Stimulated activated naive CD8-positive, alpha-beta T cell treated with anti-CD3 and anti-CD28 coated beads, Interleukin-15, Interleukin-2, amounts not matched to agents 100 ng/mL and 50 ng/mL, for 24 hours (primary cell): ENCODE measurements around the gene EYA3.
"Not testable (repeated sequence)": the region's sequence is repeated elsewhere in the genome, so short reads cannot be mapped to it uniquely, and the experiment has no call there.

Source experiments
- H3K27ac Mint-ChIP-seq: one replicate; pipeline ENCODE4 v1.8.0; 2021; ENCODE audit warnings: mild to moderate bottlenecking, mixed read lengths
- H3K27me3 Mint-ChIP-seq: one replicate; pipeline ENCODE4 v1.8.0; 2021; ENCODE audit warnings: mixed read lengths
- H3K36me3 Mint-ChIP-seq: one replicate; pipeline ENCODE4 v1.8.0; 2021; ENCODE audit warnings: low read depth, mixed read lengths
- H3K4me1 Mint-ChIP-seq: one replicate; pipeline ENCODE4 v1.8.0; 2021; ENCODE audit warnings: low read depth, mixed read lengths
- H3K4me3 Mint-ChIP-seq: one replicate; pipeline ENCODE4 v1.8.0; 2021; ENCODE audit warnings: mild to moderate bottlenecking, mixed read lengths
- H3K9me3 Mint-ChIP-seq: one replicate; pipeline ENCODE4 v1.8.0; 2021; ENCODE audit warnings: mixed read lengths

Gene EYA3

DNA sequence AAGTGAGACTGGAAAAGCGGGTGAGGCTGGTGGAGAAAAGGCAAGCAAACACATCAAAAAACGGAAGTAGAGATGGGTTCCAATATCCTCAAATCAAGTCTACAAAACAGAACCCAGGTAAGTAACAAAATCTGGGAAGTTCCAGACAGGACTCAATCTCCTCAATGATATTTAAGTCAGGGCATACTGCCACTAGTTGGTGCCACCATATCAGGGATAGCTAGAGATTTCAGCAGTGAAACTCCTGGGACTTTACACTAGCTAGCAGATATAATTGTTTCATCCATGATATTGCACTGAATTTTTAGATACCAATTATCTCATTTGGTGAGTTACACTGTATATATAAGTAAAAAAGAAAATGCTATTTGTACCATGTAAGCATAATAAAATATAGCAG lies 52.0 kb downstream of the EYA3 start:
- H3K4me3 Mint-ChIP-seq = no peak overlapping the region
- peaks cover 26% of the 10 kb centered on the region for H3K36me3 Mint-ChIP-seq
- H3K27ac Mint-ChIP-seq = no peak overlapping the region

GRCh38 chr1:28035420-28035819 lies 53.0 kb downstream of the EYA3 start:
- no peaks in the 10 kb centered on the region for H3K9me3 Mint-ChIP-seq
- no peak overlapping the region for H3K4me3 Mint-ChIP-seq
- H3K27ac Mint-ChIP-seq = no peak overlapping the region
- no peaks in the 10 kb centered on the region for H3K27me3 Mint-ChIP-seq
- no peaks in the 10 kb centered on the region for H3K4me1 Mint-ChIP-seq
- H3K36me3 Mint-ChIP-seq = peaks cover 20% of the 10 kb centered on the region

More for the DNA sequence above, 52.0 kb downstream of the EYA3 start:
- Mint-ChIP-seq H3K9me3 (no peaks in the 10 kb centered on the region), H3K27me3 (no peaks in the 10 kb centered on the region), H3K4me1 (no peaks in the 10 kb centered on the region)

- Mint-ChIP-seq H3K27me3 (no peaks in the 10 kb centered on the region), H3K9me3 (no peaks in the 10 kb centered on the region), H3K36me3 (peaks cover 12% of the 10 kb centered on the region), H3K4me3 (no peak overlapping the region), H3K4me1 (no peaks in the 10 kb centered on the region), H3K27ac (no peak overlapping the region)
These were observed 56.1 kb downstream of the EYA3 start for GRCh38 chr1:28032281-28032680.

- Mint-ChIP-seq H3K36me3 (peaks cover 7% of the 10 kb centered on the region), H3K27ac (no peak overlapping the region), H3K27me3 (no peaks in the 10 kb centered on the region), H3K4me1 (no peaks in the 10 kb centered on the region), H3K9me3 (no peaks in the 10 kb centered on the region), H3K4me3 (no peak overlapping the region)
These were observed 57.2 kb downstream of the EYA3 start for GRCh38 chr1:28031173-28031572.

- H3K27ac Mint-ChIP-seq = no peak overlapping the region
- no peaks in the 10 kb centered on the region for H3K4me1 Mint-ChIP-seq
- H3K9me3 Mint-ChIP-seq = no peaks in the 10 kb centered on the region
- no peaks in the 10 kb centered on the region for H3K27me3 Mint-ChIP-seq
- H3K36me3 Mint-ChIP-seq = peaks cover 4% of the 10 kb centered on the region
- no peak overlapping the region for H3K4me3 Mint-ChIP-seq
These were observed 59.3 kb downstream of the EYA3 start for GRCh38 chr1:28028873-28029654.

DNA sequence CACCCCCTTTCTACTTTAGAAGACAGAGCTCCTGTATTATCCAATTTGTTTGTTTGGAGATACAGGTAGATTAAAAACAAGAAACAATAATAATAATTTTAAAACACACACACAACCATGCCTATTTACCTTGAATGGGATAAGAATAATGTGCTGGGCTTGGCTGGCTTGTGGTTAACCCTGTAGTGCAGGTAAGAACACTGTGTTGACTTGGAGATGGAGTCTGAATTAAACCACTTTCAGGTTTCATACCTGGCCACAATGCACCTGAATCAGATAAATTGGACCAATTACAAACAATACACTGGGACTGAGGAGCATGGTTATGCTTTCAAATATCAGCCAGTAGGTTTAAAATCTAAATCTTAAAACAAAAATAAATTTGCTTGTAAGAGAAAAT lies 60.8 kb downstream of the EYA3 start:
- Mint-ChIP-seq H3K4me3 (no peak overlapping the region), H3K36me3 (peaks cover 12% of the 10 kb centered on the region), H3K27me3 (no peaks in the 10 kb centered on the region), H3K9me3 (no peaks in the 10 kb centered on the region), H3K4me1 (no peaks in the 10 kb centered on the region), H3K27ac (no peak overlapping the region)

DNA sequence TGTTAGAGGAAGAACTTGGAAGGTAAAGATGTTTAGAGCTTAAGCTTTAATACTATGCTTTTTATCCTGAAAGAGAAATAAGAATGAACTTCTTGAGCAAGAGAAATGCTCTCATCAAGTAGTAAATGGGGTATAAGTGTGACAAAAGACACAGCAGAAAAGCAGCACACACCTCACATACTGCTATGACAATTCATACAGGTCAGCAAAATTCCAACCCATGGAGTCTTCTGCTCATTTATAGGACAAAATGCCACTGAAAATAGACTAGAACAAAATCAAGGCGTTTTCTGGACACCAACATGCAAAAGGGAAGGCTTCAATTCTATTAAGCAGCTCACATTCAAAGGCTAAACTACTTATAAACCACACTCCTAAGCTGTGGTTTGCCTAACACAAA lies 61.2 kb downstream of the EYA3 start:
- Mint-ChIP-seq H3K4me1 (no peaks in the 10 kb centered on the region), H3K27ac (no peak overlapping the region), H3K27me3 (no peaks in the 10 kb centered on the region), H3K36me3 (peaks cover 12% of the 10 kb centered on the region), H3K4me3 (no peak overlapping the region), H3K9me3 (no peaks in the 10 kb centered on the region)

DNA sequence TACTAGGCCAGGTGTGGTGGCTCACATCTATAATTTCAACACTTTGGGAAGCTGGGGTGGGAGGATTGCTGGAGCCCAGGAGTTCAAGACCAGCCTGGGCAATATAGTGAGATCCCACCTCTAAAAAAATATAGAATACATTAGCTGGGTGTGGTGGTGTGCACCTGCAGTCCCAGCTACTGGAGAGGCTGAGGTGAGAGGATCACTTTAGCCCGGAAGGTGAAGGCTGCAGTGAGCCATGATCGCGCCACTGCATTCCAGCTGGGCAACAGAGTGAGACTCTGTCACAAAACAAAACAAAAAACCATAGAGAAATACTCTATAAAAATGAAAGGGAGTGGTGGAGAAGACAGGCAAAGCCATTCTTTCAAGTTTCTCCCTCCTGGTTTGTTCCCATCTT lies 62.1 kb downstream of the EYA3 start:
- peaks cover 1% of the 10 kb centered on the region for H3K4me1 Mint-ChIP-seq
- no peaks in the 10 kb centered on the region for H3K9me3 Mint-ChIP-seq
- H3K27me3 Mint-ChIP-seq = no peaks in the 10 kb centered on the region
- no peak overlapping the region for H3K27ac Mint-ChIP-seq
- H3K4me3 Mint-ChIP-seq = no peak overlapping the region
- H3K36me3 Mint-ChIP-seq = peaks cover 12% of the 10 kb centered on the region

GRCh38 chr1:28021064-28021463 lies 67.3 kb downstream of the EYA3 start:
- no peaks in the 10 kb centered on the region for H3K27me3 Mint-ChIP-seq
- peaks cover 25% of the 10 kb centered on the region for H3K36me3 Mint-ChIP-seq
- H3K27ac Mint-ChIP-seq = peak overlapping the region; percentile 15
- peaks cover 7% of the 10 kb centered on the region for H3K4me1 Mint-ChIP-seq
- H3K9me3 Mint-ChIP-seq = no peaks in the 10 kb centered on the region
- H3K4me3 Mint-ChIP-seq = no peak overlapping the region

DNA sequence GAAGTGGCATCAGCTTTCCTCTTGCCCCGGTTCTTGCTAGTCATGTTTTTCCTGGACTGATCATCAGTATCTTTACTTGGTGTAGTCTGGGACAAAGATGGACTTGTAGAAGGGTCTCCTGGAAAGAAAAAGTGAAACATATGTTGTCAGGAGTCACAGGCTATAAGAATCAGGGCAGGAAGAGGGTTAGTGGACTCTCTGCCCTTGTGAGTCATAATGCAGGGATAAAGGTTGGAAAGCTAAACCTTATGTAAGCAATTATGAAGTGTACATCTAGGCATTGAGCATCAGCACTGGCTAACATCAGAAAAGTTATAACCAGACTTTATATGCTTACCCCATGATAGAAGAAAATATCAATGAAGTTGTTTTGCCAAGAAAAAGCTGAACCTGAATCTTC lies 77.4 kb downstream of the EYA3 start:
- H3K4me3 Mint-ChIP-seq = no peak overlapping the region
- H3K27ac Mint-ChIP-seq = no peak overlapping the region
- no peaks in the 10 kb centered on the region for H3K27me3 Mint-ChIP-seq
- no peaks in the 10 kb centered on the region for H3K4me1 Mint-ChIP-seq
- H3K9me3 Mint-ChIP-seq = no peaks in the 10 kb centered on the region
- peaks cover 53% of the 10 kb centered on the region for H3K36me3 Mint-ChIP-seq

DNA sequence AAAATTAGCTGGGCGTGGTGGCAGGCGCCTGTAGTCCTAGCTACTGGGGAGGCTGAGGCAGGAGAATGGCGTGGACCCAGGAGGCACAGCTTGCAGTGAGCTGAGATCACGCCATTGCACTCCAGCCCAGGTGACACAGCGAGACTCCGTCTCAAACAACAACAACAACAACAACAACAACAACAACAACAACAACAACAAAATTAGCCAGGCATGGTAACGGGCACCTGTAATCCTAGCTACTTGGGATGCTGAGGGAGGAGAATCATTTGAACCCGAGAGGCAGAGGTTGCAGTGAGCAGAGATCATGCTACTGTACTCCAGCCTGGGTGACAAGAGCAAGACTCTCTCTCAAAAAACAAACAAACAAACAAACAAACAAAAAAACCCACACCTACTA lies 85.3 kb downstream of the EYA3 start:
- peaks cover 48% of the 10 kb centered on the region for H3K36me3 Mint-ChIP-seq
- H3K9me3 Mint-ChIP-seq, H3K27ac Mint-ChIP-seq, H3K27me3 Mint-ChIP-seq, H3K4me1 Mint-ChIP-seq, H3K4me3 Mint-ChIP-seq: not testable (repeated sequence)

DNA sequence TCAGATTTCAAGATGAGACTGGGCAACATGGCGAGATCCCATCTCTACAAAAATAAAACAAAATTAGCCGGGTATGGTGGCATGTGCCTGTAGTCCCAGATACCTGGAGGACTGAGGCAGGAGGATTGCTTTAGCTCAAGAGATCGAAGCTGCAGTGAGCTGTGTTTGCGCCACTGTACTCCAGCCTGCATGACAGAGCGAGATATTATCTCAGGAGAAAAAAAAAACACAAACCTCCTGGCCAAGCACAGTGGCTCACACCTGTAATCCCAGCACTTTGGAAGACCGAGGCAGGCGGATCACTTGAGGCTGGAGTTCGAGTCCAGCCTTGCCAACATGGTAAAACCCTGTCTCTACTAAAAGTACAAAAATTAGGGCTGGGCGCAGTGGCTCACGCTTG lies 85.8 kb downstream of the EYA3 start:
- Mint-ChIP-seq H3K27ac (no peak overlapping the region), H3K4me1 (no peaks in the 10 kb centered on the region), H3K27me3 (no peaks in the 10 kb centered on the region), H3K4me3 (no peak overlapping the region), H3K36me3 (peaks cover 48% of the 10 kb centered on the region), H3K9me3 (no peaks in the 10 kb centered on the region)

- no peak overlapping the region for H3K4me3 Mint-ChIP-seq
- H3K36me3 Mint-ChIP-seq = peaks cover 44% of the 10 kb centered on the region
- H3K4me1 Mint-ChIP-seq = peaks cover 2% of the 10 kb centered on the region
These were observed 89.4 kb downstream of the EYA3 start for GRCh38 chr1:27999055-27999454.

GRCh38 chr1:27994526-27994925 lies 93.9 kb downstream of the EYA3 start:
- H3K27me3 Mint-ChIP-seq, H3K4me3 Mint-ChIP-seq, H3K27ac Mint-ChIP-seq, H3K9me3 Mint-ChIP-seq: not testable (repeated sequence)
- peaks cover 63% of the 10 kb centered on the region for H3K36me3 Mint-ChIP-seq
- peaks cover 27% of the 10 kb centered on the region for H3K4me1 Mint-ChIP-seq

More at GRCh38 chr1:27999055-27999454, 89.4 kb downstream of the EYA3 start:
- H3K9me3 Mint-ChIP-seq = no peaks in the 10 kb centered on the region
- H3K27me3 Mint-ChIP-seq = no peaks in the 10 kb centered on the region
- no peak overlapping the region for H3K27ac Mint-ChIP-seq

DNA sequence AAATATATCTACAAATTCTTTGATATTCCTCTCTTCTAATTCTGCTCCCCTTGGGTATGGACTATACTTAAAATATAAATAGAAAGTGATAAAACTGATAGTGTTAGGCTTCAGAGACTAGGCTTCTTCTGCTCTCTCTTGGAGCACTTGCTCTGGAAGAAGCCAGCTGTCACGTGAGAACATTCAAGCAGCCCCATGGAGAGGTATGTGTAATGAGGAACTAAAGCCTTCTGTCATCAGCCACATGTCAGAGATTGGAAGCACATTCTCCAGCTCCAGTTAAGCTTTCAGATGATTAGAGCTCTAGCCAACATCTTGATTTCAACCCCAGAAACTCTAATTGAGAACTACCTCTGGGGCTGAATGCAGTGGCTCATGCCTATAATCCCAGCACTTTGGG lies 94.3 kb downstream of the EYA3 start:
- Mint-ChIP-seq H3K36me3 (peaks cover 64% of the 10 kb centered on the region), H3K27me3 (no peaks in the 10 kb centered on the region), H3K27ac (no peak overlapping the region), H3K4me1 (peaks cover 27% of the 10 kb centered on the region), H3K9me3 (no peaks in the 10 kb centered on the region), H3K4me3 (no peak overlapping the region)

- Mint-ChIP-seq H3K27me3 (no peaks in the 10 kb centered on the region), H3K27ac (peak overlapping the region; percentile 79), H3K4me3 (no peak overlapping the region), H3K9me3 (no peaks in the 10 kb centered on the region), H3K36me3 (peaks cover 69% of the 10 kb centered on the region), H3K4me1 (peaks cover 27% of the 10 kb centered on the region)
These were observed 95.2 kb downstream of the EYA3 start for GRCh38 chr1:27993241-27993640.
